GM19324 (cell line): Measurements from ENCODE around the gene PHACTR3.
"Not testable (repeated sequence)": the region's sequence is repeated elsewhere in the genome, so short reads cannot be mapped to it uniquely, and the experiment has no call there.

Experiments used
- ATAC-seq: cut with Tn5 transposase; IDR thresholded peaks from one replicate; pipeline ENCODE4 v1.9.1; 2021; ENCODE audit warnings: mild to moderate bottlenecking, moderate library complexity; ENCODE audit not compliant: unreplicated experiment, low FRiP score

The PHACTR3 gene

GRCh38 chr20:59832406-59833363, 228.3 kb downstream of the PHACTR3 start:
- no peak for ATAC-seq

- no peak for ATAC-seq
Observed at GRCh38 chr20:59835057-59835447, 230.7 kb downstream of the PHACTR3 start.

- ATAC-seq: no peak
Observed at GRCh38 chr20:59835448-59836395, 231.4 kb downstream of the PHACTR3 start.

- no peak for ATAC-seq
Observed at GRCh38 chr20:59836767-59837166, 232.4 kb downstream of the PHACTR3 start.

GRCh38 chr20:59837623-59838394, 233.5 kb downstream of the PHACTR3 start:
- ATAC-seq: peak; percentile 79

- ATAC-seq: no peak
Observed at GRCh38 chr20:59839400-59839799, 235.1 kb downstream of the PHACTR3 start.

- ATAC-seq: no peak
Observed at GRCh38 chr20:59845472-59845871, 241.1 kb downstream of the PHACTR3 start.

- no peak for ATAC-seq
Observed at GRCh38 chr20:59848182-59848581, 243.8 kb downstream of the PHACTR3 start.

- no peak for ATAC-seq
Observed at GRCh38 chr20:59850018-59850641, 245.8 kb downstream of the PHACTR3 start.

GRCh38 chr20:59856526-59856925, 252.2 kb downstream of the PHACTR3 start:
- not testable (repeated sequence) for ATAC-seq

GRCh38 chr20:59856941-59857340, 252.6 kb downstream of the PHACTR3 start:
- ATAC-seq: not testable (repeated sequence)

- no peak for ATAC-seq
Observed at GRCh38 chr20:59857966-59858365, 253.6 kb downstream of the PHACTR3 start.

- no peak for ATAC-seq
Observed at GRCh38 chr20:59858425-59858824, 254.1 kb downstream of the PHACTR3 start.

GRCh38 chr20:59861401-59861800, 257.1 kb downstream of the PHACTR3 start:
- ATAC-seq: no peak

GRCh38 chr20:59863058-59863457, 258.7 kb downstream of the PHACTR3 start:
- no peak for ATAC-seq

GRCh38 chr20:59864726-59865125, 260.4 kb downstream of the PHACTR3 start:
- no peak for ATAC-seq

GRCh38 chr20:59866338-59866737, 262.0 kb downstream of the PHACTR3 start:
- ATAC-seq: no peak

GRCh38 chr20:59871096-59871495, 266.8 kb downstream of the PHACTR3 start:
- ATAC-seq: no peak

GRCh38 chr20:59873409-59873808, 269.1 kb downstream of the PHACTR3 start:
- ATAC-seq: no peak

- no peak for ATAC-seq
Observed at GRCh38 chr20:59880198-59880597, 275.9 kb downstream of the PHACTR3 start.
